ENCODE data around the gene VWF. TPM values are rescaled to one million over a fixed set of nuclear protein-coding genes. Genes with fewer than 3 reads are reported as not detected.

Gene VWF
- total RNA-seq, 4 donors from 2014 or later = 78.8 to 118 (median 101) TPM

DNA sequence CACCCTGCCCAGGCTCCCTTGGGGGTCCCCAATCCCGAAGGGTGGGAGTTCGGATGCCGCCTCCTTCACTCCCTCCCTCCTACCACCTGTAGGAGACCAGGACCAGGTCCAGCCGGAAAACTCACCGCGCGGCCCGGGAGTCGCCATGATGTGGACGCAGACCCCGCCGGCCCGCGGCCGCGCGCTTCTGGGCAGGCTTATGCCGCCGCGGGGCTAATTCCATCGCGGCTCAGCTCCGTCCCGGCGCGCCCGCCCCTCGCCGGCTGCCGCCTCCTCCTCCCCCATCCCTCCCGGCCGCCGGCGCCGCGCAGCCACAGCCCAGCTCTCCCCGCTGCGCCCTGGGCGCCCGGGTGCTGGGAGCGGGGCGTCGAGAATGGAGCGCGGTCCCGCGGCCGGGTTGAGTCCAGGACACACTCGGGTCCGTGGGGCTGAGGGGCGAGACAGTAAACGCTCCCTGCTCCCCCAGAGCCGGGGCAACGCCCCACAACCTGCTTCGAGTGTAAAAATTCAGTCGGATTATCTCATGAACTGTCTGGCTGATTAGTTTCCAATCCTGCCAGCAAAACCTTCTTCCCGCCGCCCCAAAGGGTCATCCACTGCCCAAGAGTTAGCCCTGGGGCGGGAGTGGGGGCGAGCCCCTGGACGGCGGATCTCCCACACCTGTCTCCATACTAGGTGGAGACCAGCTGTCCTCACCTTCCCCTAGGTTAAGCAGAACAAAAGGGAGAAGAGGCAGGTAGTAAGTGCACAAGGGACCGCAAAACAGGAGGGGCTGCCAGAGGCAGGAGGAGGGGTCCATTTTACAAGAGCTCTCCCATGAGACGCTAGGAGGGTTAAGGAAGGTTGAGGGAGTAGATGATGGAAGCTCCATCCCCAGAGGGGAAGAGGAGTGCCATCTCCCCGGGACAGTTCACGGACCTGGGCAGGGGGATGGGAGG, 179.1 kb downstream of the VWF start, which contains the start of gene ANO2:
TSS of gene ANO2 (minus strand) at position 189 of the 938 bp plus-strand sequence. CDS start at position 147, 42 bp downstream.
- in situ Hi-C loops (cut with MboI; ENCODE audit: low sequenced_read_pairs in 4 of 4) = no loop called here
- H3K36me3 ChIP-seq = no peaks in the 10 kb centered on the region
- no peak within 1 kb of the TSS for H3K27ac ChIP-seq
- no peaks in the 10 kb centered on the region for H3K9me3 ChIP-seq
- DNase-seq (no peak), ATAC-seq (no peak)
- H3K4me1 ChIP-seq = no peaks in the 10 kb centered on the region
- peaks cover 22 to 40% (median 27%) of the 10 kb centered on the region in 3 donors for H3K27me3 ChIP-seq
- intact Hi-C loops (cut with DNase I; ENCODE audit: low total_unique reads) = no loop called here
- TF ChIP-seq CTCF (IDR thresholded peaks at IDR 0.05 in 4 of 5, conservative IDR thresholded peaks at IDR 0.05 in 1 of 5) = no peak
- no peak for TF ChIP-seq POLR2A (IDR thresholded peaks at IDR 0.05)
- peak within 1 kb of the TSS in 2 of 4 donors; percentile 36 to 44 for H3K4me3 ChIP-seq

DNA sequence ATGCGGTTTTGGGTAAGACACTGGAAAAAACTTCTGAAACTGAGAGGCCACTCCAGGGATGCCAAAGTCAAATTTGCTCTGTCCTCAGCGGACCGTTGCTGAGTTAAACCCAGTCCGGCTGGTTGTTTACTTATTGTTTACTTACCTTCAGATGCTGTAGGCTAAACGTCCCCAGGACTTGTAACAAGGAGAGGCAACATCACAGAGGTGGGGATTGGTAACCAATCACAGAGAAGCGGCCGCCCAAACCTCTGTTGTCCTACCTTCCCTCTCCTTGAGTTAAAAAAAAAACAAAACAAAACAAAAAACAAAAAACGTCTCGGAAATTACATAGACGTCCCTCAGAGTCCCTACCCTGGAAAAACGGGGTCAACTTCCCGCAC, 179.8 kb downstream of the VWF start:
- no peak overlapping the region for H3K27ac ChIP-seq
- no peaks in the 10 kb centered on the region for H3K4me1 ChIP-seq
- ATAC-seq (no peak), DNase-seq (no peak)
- H3K9me3 ChIP-seq = no peaks in the 10 kb centered on the region
- intact Hi-C loops (cut with DNase I; ENCODE audit: low total_unique reads) (no loop called here), in situ Hi-C loops (cut with MboI; ENCODE audit: low sequenced_read_pairs in 4 of 4) (no loop called here)
- H3K27me3 ChIP-seq = peaks cover 19 to 39% (median 27%) of the 10 kb centered on the region in 3 donors
- TF ChIP-seq CTCF (IDR thresholded peaks at IDR 0.05 in 4 of 5, conservative IDR thresholded peaks at IDR 0.05 in 1 of 5) = no peak
- TF ChIP-seq POLR2A (IDR thresholded peaks at IDR 0.05) = no peak
- no peaks in the 10 kb centered on the region for H3K36me3 ChIP-seq
- H3K4me3 ChIP-seq = peak overlapping the region in 1 of 4 donors; percentile 36

GRCh38 chr12:5944053-5944452, 180.4 kb downstream of the VWF start:
- intact Hi-C loops (cut with DNase I; ENCODE audit: low total_unique reads) = no loop called here
- Histone ChIP-seq H3K36me3 (no peaks in the 10 kb centered on the region), H3K27me3 (peaks cover 19 to 38% (median 27%) of the 10 kb centered on the region in 3 donors)

DNA sequence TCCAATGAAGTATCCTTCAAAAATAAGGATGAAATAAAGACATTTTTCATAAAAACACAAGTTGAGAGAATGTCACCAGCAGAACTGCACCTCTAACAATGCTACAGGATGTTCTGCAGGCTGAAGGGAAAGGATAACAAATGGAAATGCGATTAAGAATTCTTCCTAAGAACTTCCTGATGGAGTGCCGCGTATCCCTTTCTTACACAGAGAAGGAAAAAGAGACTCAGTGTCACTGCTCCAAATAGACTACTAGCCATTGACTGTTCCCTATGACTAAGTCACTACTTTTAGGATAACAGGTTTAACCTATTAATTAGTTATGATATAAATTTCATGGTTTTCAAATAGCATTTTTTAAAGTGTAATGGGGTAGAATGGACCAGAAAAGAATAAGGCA, 182.6 kb downstream of the VWF start:
- no peaks in the 10 kb centered on the region for H3K9me3 ChIP-seq
- no peaks in the 10 kb centered on the region for H3K36me3 ChIP-seq
- ATAC-seq = no peak
- no peak for TF ChIP-seq POLR2A (IDR thresholded peaks at IDR 0.05)
- no peak overlapping the region for H3K27ac ChIP-seq
- intact Hi-C loops (cut with DNase I; ENCODE audit: low total_unique reads) (no loop called here), in situ Hi-C loops (cut with MboI; ENCODE audit: low sequenced_read_pairs in 4 of 4) (no loop called here)
- no peaks in the 10 kb centered on the region for H3K4me1 ChIP-seq
- no peak for DNase-seq
- no peak overlapping the region for H3K4me3 ChIP-seq
- peaks cover 22 to 31% (median 22%) of the 10 kb centered on the region in 3 donors for H3K27me3 ChIP-seq

More at GRCh38 chr12:5944053-5944452, 180.4 kb downstream of the VWF start:
- Histone ChIP-seq H3K4me3 (no peak overlapping the region), H3K9me3 (no peaks in the 10 kb centered on the region), H3K27ac (no peak overlapping the region), H3K4me1 (no peaks in the 10 kb centered on the region)
- TF ChIP-seq CTCF (IDR thresholded peaks at IDR 0.05 in 4 of 5, conservative IDR thresholded peaks at IDR 0.05 in 1 of 5) = no peak
- no peak for TF ChIP-seq POLR2A (IDR thresholded peaks at IDR 0.05)
- no peak for DNase-seq
- in situ Hi-C loops (cut with MboI; ENCODE audit: low sequenced_read_pairs in 4 of 4) = no loop called here
- ATAC-seq = no peak

DNA sequence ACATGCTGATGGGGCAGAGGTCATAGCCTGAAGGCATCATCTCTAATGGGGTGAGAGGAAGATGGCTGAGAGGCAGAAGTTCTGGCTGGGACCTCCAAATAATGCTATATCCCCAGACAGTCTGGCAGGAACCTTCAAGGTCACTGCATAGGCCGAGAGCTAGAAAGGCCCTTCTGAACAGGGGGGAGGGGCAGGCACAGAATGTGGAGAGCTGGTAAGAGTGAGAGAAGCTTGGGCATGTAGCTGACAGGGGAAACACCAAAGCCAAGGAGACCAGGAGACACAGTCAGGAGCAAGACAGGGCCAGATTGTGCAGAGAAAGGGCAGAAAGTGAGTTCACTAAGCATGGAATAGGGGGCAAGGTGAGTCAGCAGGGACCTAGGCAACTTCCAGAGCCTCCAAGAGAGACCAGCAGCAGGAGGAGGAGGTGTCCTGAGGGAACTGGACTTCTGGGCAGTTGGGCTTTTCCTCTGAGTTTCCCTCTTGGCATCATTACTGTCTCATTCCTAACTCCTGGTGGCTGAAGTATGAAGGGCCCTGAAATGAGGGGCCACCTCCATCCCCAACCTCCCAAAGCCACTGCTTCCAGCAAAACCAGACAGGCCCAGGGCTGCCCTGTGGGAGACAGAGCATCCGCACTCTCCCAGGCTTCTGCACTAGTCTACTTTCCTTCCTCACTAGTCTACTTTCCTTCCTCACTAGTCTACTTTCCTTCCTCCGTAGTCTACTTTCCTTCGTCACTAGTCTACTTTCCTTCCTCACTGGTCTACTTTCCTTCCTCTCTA, 196.5 kb downstream of the VWF start:
- Histone ChIP-seq H3K4me1 (no peaks in the 10 kb centered on the region), H3K27ac (no peak overlapping the region), H3K9me3 (no peaks in the 10 kb centered on the region), H3K36me3 (no peaks in the 10 kb centered on the region), H3K4me3 (no peak overlapping the region), H3K27me3 (peaks cover 0 to 3% (median 0%) of the 10 kb centered on the region in 3 donors)
- ATAC-seq (no peak), DNase-seq (no peak)
- in situ Hi-C loops (cut with MboI; ENCODE audit: low sequenced_read_pairs in 4 of 4) = no loop called here
- TF ChIP-seq POLR2A (IDR thresholded peaks at IDR 0.05) (no peak), CTCF (IDR thresholded peaks at IDR 0.05 in 4 of 5, conservative IDR thresholded peaks at IDR 0.05 in 1 of 5) (no peak)
- intact Hi-C loops (cut with DNase I; ENCODE audit: low total_unique reads) = no loop called here

All from gastrocnemius medialis (tissue), 4 donors.